NCI-H1417 treated with DMSO at 0.1 percent for 48 hours (cell line): ENCODE data around the gene TREML1.
"Not testable (repeated sequence)": the region's sequence is repeated elsewhere in the genome, so short reads cannot be mapped to it uniquely, and the experiment has no call there.

Experiments
- DNase-seq: peaks from one replicate; lab custom pipeline; 2025; lab: John Stamatoyannopoulos, UW

TREML1 gene

GRCh38 chr6:41147917-41148316, 6.2 kb downstream of the TREML1 start:
- DNase-seq = no peak

DNA sequence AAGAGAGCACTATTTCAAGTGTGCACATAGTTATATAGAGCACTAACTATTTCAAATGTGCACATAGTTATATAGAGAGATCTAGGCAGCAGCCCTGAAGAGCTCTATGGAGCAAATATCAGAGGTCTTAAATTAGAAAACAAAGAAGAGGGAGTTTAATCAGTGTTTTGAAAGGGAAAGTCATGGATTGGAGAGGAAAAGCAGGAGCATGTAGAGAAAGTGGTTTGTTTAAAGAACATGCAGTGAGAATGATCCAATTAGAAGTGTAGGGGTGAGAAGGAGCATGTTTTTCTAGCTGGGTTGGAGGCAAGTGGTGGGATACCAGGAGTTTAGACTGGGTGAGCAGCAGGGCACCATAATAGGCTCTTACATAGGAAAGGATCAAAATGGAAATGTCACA, 17.2 kb downstream of the TREML1 start:
- no peak for DNase-seq

DNA sequence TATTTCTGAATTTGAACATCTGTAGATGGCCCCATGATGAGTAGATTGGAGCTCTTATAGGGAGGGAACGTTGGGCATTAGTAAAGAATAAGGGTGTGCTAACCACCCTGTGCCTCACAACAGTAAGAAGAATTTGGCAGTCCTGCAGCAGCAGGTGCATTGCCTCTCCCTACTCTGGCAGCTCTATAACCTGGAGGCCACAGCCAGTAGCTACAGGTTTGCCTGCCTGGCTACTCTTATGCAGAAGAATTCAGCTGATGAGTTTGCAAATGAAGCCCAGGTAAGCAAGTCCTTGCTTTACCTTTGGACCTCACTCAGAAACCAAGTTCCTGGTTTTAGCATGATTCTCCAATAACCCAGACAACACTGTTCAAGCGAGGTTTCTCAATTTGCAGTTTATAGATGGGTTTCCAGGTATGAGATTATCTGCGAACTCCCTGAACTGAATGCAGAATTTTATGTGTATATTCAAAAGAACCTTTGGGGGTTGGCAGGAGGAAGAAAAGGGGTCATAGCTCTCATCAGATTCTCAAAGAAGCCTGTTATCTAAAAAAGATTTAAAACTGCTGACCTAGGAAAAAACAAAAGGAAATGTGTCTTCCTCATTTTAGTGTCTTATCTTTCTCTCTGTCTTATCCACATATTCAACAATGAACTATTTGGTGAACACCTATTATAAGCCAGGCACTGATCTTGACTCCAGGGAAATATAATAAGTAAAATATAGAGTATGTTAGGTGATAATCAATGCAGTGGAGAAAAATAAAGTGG, 18.9 kb downstream of the TREML1 start:
- no peak for DNase-seq

DNA sequence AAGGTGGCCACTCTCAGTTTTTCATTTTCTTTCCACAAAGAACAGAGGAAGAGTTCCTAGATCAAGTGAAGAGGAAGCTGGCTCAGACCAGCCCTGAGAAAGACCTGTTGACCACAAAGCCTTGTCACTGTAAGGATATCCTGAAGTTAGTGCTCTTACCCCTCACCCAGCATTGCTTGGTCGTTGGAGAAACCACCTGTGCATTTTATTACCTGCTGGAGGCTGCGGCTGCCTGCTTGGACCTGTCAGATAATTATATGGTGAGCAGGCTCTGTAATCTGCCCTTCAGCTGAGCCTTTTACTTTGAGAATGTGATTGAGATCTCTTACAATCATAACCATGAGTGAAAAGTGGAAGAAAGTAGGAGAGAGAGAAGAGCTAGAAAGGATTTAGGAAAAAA, 21.9 kb downstream of the TREML1 start:
- peak; percentile 17 for DNase-seq

- DNase-seq = no peak
Measured at GRCh38 chr6:41125282-41125681, 28.9 kb downstream of the TREML1 start.

DNA sequence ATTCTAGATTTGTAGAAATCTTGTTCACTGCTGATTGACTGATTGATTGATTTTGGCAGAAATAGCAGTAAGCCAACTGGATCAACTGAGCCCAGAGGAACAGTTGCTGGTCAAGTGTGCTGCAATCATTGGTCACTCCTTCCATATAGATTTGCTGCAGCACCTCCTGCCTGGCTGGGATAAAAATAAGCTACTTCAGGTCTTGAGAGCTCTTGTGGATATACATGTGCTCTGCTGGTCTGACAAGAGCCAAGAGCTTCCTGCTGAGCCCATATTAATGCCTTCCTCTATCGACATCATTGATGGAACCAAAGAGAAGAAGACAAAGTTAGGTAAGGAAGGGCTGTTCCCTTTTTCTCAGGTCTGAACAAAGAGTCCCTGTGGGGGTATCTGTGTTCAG, 31.2 kb downstream of the TREML1 start:
- no peak for DNase-seq

DNA sequence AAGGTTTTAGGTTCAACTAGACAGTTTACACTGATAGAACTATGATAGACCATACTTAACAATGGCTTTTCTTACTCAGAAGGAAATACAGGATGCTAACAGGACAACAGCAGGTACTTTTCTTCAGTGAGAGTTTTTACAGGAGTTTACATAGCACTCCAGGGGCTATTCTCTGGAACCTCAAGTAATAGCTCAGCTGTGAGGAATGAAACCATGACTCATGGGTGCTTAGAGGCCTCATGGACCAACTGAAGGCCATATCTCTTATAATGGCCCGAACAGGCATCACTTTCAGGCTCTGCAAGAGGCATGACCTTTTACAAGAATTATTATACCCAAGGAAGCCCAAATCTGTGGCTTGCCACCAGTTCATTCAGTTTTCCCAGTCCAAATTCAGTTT, 31.8 kb downstream of the TREML1 start:
- DNase-seq = no peak

DNA sequence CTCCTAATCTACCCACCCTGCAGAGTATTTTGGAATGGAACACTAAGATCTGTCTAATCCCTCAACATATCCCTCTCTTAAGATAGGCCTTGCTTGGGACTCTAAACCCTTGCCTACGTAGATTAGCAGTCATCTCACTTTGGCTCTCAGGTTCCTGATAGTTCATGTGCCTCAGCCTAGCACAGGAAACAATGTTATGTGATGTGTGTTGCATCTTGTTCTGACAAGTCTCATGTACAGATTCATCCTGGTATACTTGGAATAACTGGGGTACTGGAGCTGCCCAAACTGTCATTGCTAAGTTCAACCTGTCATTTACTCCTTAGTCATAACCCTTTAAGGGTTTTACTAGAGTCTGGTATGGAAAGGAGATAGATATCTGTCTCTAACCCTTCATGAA, 34.1 kb downstream of the TREML1 start:
- DNase-seq = no peak

GRCh38 chr6:41119508-41119907, 34.6 kb downstream of the TREML1 start:
- no peak for DNase-seq

DNA sequence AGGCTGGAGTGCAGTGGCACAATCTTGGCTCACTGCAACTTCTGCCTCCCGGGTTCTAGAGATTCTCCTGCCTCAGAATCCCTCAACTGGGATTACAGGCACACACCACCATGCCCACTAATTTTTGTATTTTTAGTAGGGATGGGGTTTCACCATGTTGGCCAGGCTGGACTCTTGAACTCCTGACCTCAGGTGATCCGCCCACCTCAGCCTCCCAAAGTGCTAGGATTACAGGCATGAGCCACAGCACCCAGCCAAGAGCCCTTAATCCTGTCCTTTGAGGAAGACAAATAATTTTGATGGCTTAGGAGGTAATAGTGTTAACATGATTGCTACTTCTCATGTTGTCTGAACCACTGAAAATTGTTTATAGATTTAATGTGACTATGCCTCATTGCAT, 39.1 kb downstream of the TREML1 start:
- not testable (repeated sequence) for DNase-seq

- DNase-seq = no peak
Measured at GRCh38 chr6:41111017-41111416, 43.1 kb downstream of the TREML1 start.

GRCh38 chr6:41103847-41104246, 50.3 kb downstream of the TREML1 start:
- DNase-seq = no peak

- DNase-seq = no peak
Measured at GRCh38 chr6:41100871-41101287, 53.3 kb downstream of the TREML1 start.
